B cell (primary cell): ENCODE measurements around the gene NOS1AP.

Source experiments
- CTCF ChIP-seq: fragments of 200-600 bp; IDR thresholded peaks from one replicate; pipeline ENCODE4 v1.8.0; 2022; ENCODE audit warnings: antibody characterized with exemption, mild to moderate bottlenecking
- EZH2 ChIP-seq: IDR thresholded peaks from 2 replicates; pipeline ENCODE4 v1.6.1; 2012; ENCODE audit warnings: borderline replicate concordance, low read depth, mild to moderate bottlenecking, moderate library complexity, low read length; ENCODE audit not compliant: insufficient read depth, poor library complexity, severe bottlenecking

GRCh38 chr1:162264108-162264507 is 194.6 kb downstream of the NOS1AP start:
- TF ChIP-seq EZH2 (no peak), CTCF (no peak)
